HG03575 (cell line): Measurements from ENCODE around the gene DOC2A.
"Not testable (repeated sequence)": the region's sequence is repeated elsewhere in the genome, so short reads cannot be mapped to it uniquely, and the experiment has no call there.

Experiments used
- ATAC-seq: cut with Tn5 transposase; IDR thresholded peaks from one replicate; pipeline ENCODE4 v1.9.1; 2021; ENCODE audit not compliant: unreplicated experiment, insufficient number of reproducible peaks, low FRiP score; ENCODE audit errors: extremely low read depth

Gene DOC2A

DNA sequence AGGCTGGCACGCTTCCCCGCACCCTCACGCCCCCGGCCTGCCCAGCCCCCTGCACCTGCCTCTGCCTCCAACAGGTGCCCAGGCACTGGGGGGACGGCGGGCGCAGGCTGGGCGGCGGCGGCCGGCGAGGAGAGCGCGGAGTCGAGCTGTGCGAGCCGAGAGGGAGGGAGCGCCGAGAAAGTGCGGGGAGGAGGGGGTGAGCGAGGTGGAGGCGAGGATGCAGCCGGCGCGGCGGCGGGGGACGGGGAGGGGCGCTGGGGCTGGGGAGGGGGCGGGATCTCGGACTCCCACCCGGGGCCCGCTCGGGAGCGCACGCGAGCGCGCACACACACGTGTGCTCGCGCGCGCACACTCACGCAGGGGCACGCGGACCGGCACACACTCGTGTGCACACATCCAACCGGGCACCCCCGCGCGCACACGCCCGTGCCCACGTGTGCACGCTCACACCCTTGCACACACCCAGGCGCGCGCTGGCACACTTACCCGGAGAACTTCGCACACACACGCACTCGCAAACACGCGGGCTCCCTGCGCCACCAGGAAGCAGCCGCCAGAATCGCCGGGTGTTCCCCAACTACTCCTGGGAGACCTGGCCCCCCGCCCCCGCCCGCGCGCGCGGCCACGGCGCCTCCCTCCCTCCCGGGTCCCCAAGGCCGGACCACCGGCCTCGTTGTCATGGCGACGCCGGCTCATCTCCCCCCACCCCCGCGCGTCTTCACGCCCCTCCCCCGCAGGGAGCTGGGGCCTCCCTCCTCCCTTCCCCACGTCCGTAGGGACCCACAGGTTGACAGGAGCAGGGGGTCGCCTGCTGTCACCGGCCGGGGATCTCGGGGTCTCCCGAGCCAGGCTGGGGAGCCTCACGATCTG, at the start of gene DOC2A:
DOC2A (minus strand) TSS at position 184 of the 870 bp plus-strand sequence. CDS start 805 bp downstream, outside the sequence.
- ATAC-seq = no peak

- no peak for ATAC-seq
These were observed 49.5 kb upstream of the DOC2A start for GRCh38 chr16:30060346-30060745.

GRCh38 chr16:30054959-30055553, 44.2 kb upstream of the DOC2A start:
- no peak for ATAC-seq

- ATAC-seq = no peak
These were observed 43.6 kb upstream of the DOC2A start for GRCh38 chr16:30054451-30054850.

DNA sequence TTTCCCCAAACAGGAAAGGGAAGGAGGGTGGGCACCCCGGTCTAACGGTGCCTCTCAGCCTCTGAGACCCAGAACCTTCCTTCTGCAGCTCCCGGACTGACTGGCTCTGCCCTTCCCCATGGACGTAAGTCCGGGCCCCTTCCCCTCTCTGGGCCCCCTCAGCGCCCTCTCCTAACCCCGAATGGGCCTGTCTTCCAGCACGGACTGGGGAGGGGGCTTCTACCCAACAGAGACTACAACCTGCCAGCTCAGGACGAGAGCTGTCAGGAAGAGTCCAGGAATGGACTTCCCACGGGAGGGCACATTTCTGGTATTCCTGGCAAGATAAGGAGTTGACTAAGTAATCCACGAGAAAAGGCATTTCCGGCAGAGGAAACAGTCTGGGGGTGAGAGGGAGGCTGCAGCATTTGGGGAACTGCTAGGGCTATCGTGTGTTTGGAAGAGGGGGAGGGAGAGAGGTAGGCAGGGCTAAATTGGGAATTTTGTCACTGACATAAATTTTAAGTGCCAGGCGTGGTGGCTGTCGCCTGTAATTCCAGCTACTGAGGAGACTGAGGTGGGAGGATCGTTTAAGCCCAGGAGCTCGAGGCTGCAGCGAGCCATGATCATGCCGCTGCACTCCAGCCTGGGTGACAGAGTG, 42.7 kb upstream of the DOC2A start:
- ATAC-seq = no peak

GRCh38 chr16:30052671-30053372, 42.0 kb upstream of the DOC2A start:
- ATAC-seq = no peak

- no peak for ATAC-seq
These were observed 40.7 kb upstream of the DOC2A start for GRCh38 chr16:30051518-30051917.

- ATAC-seq = no peak
These were observed 39.0 kb upstream of the DOC2A start for GRCh38 chr16:30049871-30050270.

- ATAC-seq = no peak
These were observed 35.8 kb upstream of the DOC2A start for GRCh38 chr16:30046588-30046987.

GRCh38 chr16:30046178-30046577, 35.4 kb upstream of the DOC2A start:
- no peak for ATAC-seq

GRCh38 chr16:30041841-30042240, 31.0 kb upstream of the DOC2A start:
- ATAC-seq = no peak

DNA sequence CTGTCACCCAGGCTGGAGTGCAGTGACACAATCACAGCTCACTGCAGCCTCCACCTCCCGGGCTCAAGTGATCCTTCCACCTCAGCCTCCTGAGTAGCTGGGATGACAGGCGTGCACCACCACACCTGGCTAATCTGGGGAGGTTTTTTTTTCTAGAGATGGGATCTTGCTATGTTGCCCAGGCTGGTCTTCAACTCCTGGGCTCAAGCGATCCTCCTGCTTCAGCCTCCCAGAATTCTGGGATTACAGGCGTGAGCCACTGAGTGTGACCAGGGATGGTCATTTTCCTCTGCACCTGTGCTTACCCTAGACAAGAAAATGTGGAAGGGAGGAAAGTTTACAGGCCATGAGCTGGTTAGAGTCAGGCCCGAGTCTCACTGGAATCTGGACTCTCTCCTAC, 29.9 kb upstream of the DOC2A start:
- ATAC-seq = not testable (repeated sequence)

- ATAC-seq = no peak
These were observed 29.4 kb upstream of the DOC2A start for GRCh38 chr16:30040221-30040620.

DNA sequence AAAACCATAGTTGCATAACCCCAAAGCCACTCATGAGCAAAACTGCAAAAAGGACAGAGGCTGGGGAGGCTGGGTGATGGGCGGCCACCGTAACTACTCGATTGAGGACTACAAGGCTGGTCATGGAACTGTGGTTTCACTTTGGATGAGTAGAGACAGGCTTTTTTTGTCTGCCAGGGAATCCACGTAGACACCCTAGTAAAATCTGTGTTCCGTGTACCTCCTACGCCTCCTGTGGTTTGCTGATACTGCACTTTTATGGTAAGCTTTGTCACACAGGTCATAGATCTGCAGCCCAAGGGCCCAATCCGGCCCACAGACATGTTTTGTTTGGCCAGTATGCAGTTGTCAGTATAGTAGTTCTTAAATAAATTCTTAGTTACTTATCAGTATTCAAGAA, 22.4 kb upstream of the DOC2A start:
- no peak for ATAC-seq

DNA sequence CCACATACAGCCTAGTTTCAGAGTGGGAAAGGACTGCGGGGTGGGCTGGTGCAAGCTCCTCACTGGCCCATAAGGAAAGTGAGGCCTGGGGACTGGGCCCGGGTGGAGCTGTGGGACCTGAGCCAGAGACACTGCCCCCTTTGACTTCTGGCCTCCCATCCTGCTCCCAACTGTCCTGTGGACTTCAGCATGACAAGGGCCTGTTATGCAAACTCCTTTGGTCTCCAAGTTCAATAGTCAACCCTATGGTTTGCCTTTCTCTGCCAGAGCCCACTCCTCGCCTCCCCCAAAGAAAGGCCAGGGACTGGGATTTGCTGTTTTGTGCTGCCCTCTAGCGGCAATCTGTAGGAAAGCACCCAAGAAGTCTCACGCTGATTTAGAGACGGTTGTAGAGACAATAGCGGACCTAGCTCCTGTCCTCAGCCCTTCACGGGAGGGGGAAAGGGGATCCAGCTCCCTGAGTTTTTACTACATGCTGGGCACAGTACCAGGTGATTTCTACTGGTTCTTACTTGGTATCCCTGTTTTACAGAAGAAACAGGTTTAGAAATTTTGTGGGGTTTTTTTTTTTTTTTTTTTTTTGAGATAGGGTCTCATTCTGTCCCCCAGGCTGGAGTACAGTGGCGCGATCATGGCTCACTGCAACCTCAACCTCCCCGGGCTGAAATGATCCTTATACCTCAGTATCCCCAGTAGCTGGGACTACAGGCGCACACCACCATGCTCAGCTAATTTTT, 21.4 kb upstream of the DOC2A start:
- no peak for ATAC-seq

DNA sequence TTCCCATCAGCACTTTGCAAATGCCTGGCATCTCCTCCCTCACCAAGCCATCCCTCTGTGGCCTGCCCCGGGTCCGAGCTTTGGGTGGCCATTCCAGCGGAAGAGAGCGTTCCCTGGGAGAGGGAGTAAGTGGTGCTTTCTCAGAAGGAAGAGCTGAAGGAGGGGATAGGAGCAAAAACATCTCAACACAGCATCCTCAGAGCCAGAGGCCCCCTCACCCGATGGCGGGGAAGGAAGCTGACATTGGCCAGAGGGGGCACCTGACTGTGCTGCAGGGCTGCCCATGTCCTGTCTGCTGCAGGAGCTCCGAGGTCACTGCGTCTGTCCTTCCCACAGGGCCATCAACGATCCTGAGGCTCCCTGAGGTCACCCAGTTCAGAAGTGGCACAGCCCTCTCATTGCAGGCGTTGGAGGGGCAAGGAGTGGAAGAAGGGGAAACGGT, 20.7 kb upstream of the DOC2A start:
- ATAC-seq = no peak

- ATAC-seq = no peak
These were observed 20.1 kb upstream of the DOC2A start, which contains the start of gene TLCD3B for GRCh38 chr16:30030841-30031413. TLCD3B (minus strand) TSS chr16:30031271; CDS start chr16:30030527, 744 bp downstream.

DNA sequence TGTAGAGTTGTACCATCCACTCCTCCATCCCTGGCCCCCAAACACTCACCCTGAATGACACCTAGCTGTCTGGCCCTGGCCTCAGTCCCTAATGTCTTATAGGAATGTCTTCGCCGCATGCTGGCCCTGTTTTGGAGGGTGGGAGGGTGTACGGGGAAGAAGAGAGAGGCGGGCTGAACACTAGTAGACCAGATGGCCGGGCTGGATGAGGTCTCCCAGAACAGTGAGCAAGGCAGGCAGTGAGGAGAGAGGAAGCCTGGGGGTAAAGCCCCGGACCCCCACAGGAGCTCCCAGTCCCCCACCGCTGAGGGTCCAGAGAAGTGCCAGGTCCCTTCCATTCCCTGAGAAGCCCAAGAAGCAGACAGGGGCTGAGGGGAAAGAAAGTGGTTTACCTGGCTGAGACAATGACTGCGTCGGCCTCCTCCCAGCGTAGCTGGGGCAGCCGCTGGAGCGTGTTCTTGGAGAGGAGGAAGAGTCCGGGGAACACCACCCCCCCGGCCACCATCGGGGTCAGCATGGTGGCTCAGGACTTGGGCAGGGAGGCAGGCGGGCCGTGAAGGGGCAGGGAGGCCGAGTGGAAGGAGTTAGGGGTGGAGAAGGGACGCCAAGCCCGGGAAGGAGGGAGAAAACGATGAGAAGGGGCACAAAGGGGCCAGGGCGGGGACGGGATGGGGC, 19.3 kb upstream of the DOC2A start:
- ATAC-seq = no peak
